T-cell (primary cell): ENCODE measurements around the gene NRBF2. TPM values are rescaled to one million over a fixed set of nuclear protein-coding genes. Genes with fewer than 3 reads are reported as not detected.

Experiments
- ATAC-seq, 4 experiments: fragments of 200-7000 bp in 3 of 4; fragments of 150-1000 bp in 1 of 4; cut with Tn5 transposase; replicated peaks in 1 of 4; 1 replicate in 3 of 4; 2 replicates in 1 of 4; pipeline ENCODE4 v1.10.0; 2021; ENCODE audit warnings: moderate library complexity in 3 of 4, mild to moderate bottlenecking in 2 of 4, moderate number of reproducible peaks in 1 of 4
- CTCF ChIA-PET, 2 donors: fragments of 300-600 bp; sonication (Branson Sonifier 250); formaldehyde crosslinking; loops; one replicate each; lab custom pipeline; 2022; ENCODE audit warnings: antibody characterized with exemption in 2 of 2; lab: Charles Lee
- POLR2A ChIA-PET, 2 donors: fragments of 300-600 bp; sonication (Branson Sonifier 250); formaldehyde crosslinking; loops; one replicate each; lab custom pipeline; 2022; ENCODE audit warnings: antibody characterized with exemption in 2 of 2; lab: Charles Lee
- DNase-seq, 35 experiments: peaks; one replicate each; pipeline versions ENCODE4 v3.0.0 to v3.0.0-alpha.2; 2013 to 2023
- H3K27ac ChIP-seq: one replicate; pipeline ENCODE4 v1.5.1; 2013; ENCODE audit warnings: low read length
- H3K27me3 ChIP-seq, 2 experiments: replicated peaks in 1 of 2; 1 replicate in 1 of 2; 2 replicates in 1 of 2; pipeline versions ENCODE4 v1.6.1 to v1.7.0; 2013; ENCODE audit warnings: low read length in 1 of 2, mixed read lengths in 1 of 2; ENCODE audit not compliant: control insufficient read depth in 2 of 2, insufficient read depth in 2 of 2; ENCODE audit errors: extremely low read depth in 1 of 2
- H3K36me3 ChIP-seq, 2 donors: 1 replicate in 1 of 2; 2 replicates in 1 of 2; pipeline versions ENCODE4 v1.6.1 to v1.7.0; 2013; ENCODE audit warnings: low read length in 1 of 2; ENCODE audit not compliant: control insufficient read depth in 2 of 2, insufficient read depth in 1 of 2; ENCODE audit errors: extremely low read depth in 1 of 2
- H3K4me1 ChIP-seq, 2 experiments: 1 replicate in 1 of 2; 2 replicates in 1 of 2; pipeline versions ENCODE4 v1.6.1 to v1.7.0; 2013; ENCODE audit warnings: low read length in 2 of 2, mixed read lengths in 1 of 2; ENCODE audit not compliant: insufficient read depth in 2 of 2, control insufficient read depth in 1 of 2; ENCODE audit errors: extremely low read depth in 1 of 2
- H3K4me3 ChIP-seq, 2 donors: 1 replicate in 1 of 2; 2 replicates in 1 of 2; pipeline versions ENCODE4 v1.5.1 to v1.7.0; 2013; ENCODE audit warnings: mild to moderate bottlenecking in 2 of 2, low read length in 1 of 2, moderate library complexity in 1 of 2; ENCODE audit not compliant: control insufficient read depth in 1 of 2; ENCODE audit errors: extremely low read depth in 1 of 2
- H3K9me3 ChIP-seq: 2 replicates; pipeline ENCODE4 v1.7.0; 2013
- H3K27ac Mint-ChIP-seq, 2 donors: one replicate each; pipeline ENCODE4 v1.8.0; 2020 to 2021; ENCODE audit warnings: mild to moderate bottlenecking in 2 of 2, mixed read lengths in 2 of 2
- H3K27me3 Mint-ChIP-seq, 2 donors: one replicate each; pipeline ENCODE4 v1.8.0; 2021 to 2022; ENCODE audit warnings: mixed read lengths in 2 of 2
- H3K36me3 Mint-ChIP-seq: one replicate; pipeline ENCODE4 v1.8.0; 2021; ENCODE audit warnings: mixed read lengths
- H3K4me1 Mint-ChIP-seq, 3 donors: one replicate each; pipeline ENCODE4 v1.8.0; 2020 to 2022; ENCODE audit warnings: mixed read lengths in 3 of 3, mild to moderate bottlenecking in 1 of 3
- H3K4me3 Mint-ChIP-seq, 3 donors: one replicate each; pipeline ENCODE4 v1.8.0; 2020 to 2022; ENCODE audit warnings: mild to moderate bottlenecking in 3 of 3, mixed read lengths in 3 of 3, moderate library complexity in 3 of 3
- H3K9me3 Mint-ChIP-seq, 3 donors: one replicate each; pipeline ENCODE4 v1.8.0; 2020 to 2022; ENCODE audit warnings: mixed read lengths in 3 of 3
- WGBS: methylation state at CpG from one replicate; pipeline ENCODE4 v1.1.5; 2013; ENCODE audit warnings: missing lambda C conversion rate; ENCODE audit not compliant: insufficient coverage; 5-methylcytosine and 5-hydroxymethylcytosine counted together
- total RNA-seq, 35 experiments: library from RNA in 6 of 35; stranded (reverse) in 6 of 35; fragments of 120-200 nt in 1 of 35; gene quantifications; one replicate each; pipeline versions ENCODE4 v1.2.1 to v1.2.4 and lab custom pipeline; 2013 to 2026

Gene NRBF2
- total RNA-seq, 5 donors from 2014 or later (not counting 1 experiment from before 2014, with no cell fraction given), result 14.8 to 18.5 (median 17.2) TPM

- ATAC-seq, result no peak
- no peak for DNase-seq
- Mint-ChIP-seq H3K27ac (no peak overlapping the region), H3K4me1 (peaks cover 15 to 20% (median 16%) of the 10 kb centered on the region in 3 donors), H3K27me3 (no peaks in the 10 kb centered on the region), H3K4me3 (no peak overlapping the region), H3K9me3 (no peaks in the 10 kb centered on the region), H3K36me3 (peaks cover 43% of the 10 kb centered on the region)
- H3K9me3 ChIP-seq, result no peaks in the 10 kb centered on the region
- no peaks in the 10 kb centered on the region for H3K27me3 ChIP-seq
- peaks cover 0 to 28% of the 10 kb centered on the region in 2 donors for H3K36me3 ChIP-seq
- POLR2A ChIA-PET, result interaction anchor here in 1 of 2 donors (0.6 kb wide), 1 partner anchor 372 kb away, joined by 3 read pairs; no protein-coding TSS in a partner anchor
- no peak overlapping the region for H3K27ac ChIP-seq
- 100% methylated on average over 1 of the region's 6 CpGs for WGBS
- CTCF ChIA-PET, result interaction anchor here (0.7 to 1.6 kb wide), 4 partner anchors 151 to 606 kb away, joined by 3 to 5 read pairs (median 4); no protein-coding TSS in a partner anchor
- H3K4me3 ChIP-seq, result no peak overlapping the region
- H3K4me1 ChIP-seq, result no peaks in the 10 kb centered on the region
Observed at GRCh38 chr10:63200431-63200830, 67.3 kb downstream of the NRBF2 start.

- peaks cover 0 to 4% of the 10 kb centered on the region in 2 experiments for H3K4me1 ChIP-seq
- Mint-ChIP-seq H3K36me3 (peaks cover 44% of the 10 kb centered on the region), H3K9me3 (no peaks in the 10 kb centered on the region), H3K27ac (no peak overlapping the region), H3K4me3 (no peak overlapping the region), H3K4me1 (peaks cover 17 to 27% (median 21%) of the 10 kb centered on the region in 3 donors), H3K27me3 (no peaks in the 10 kb centered on the region)
- no peaks in the 10 kb centered on the region for H3K9me3 ChIP-seq
- no CpG with 5 or more reads among the region's 1 CpG for WGBS
- CTCF ChIA-PET, result interaction anchor here (0.7 to 1.6 kb wide), 7 partner anchors 14 to 606 kb away, joined by 3 to 5 read pairs (median 3); no protein-coding TSS in a partner anchor
- H3K36me3 ChIP-seq, result peaks cover 0 to 31% of the 10 kb centered on the region in 2 donors
- DNase-seq, result no peak
- no peak for ATAC-seq
- POLR2A ChIA-PET, result interaction anchor here in 1 of 2 donors (0.6 kb wide), 2 partner anchors 67 to 1176 kb away, joined by 5 to 10 read pairs; no protein-coding TSS in a partner anchor
- no peak overlapping the region for H3K4me3 ChIP-seq
- H3K27me3 ChIP-seq, result no peaks in the 10 kb centered on the region
- H3K27ac ChIP-seq, result no peak overlapping the region
Observed at GRCh38 chr10:63201118-63201517, 68.0 kb downstream of the NRBF2 start.
